Measurements from ENCODE around the gene CTNNA3.

The CTNNA3 gene

DNA sequence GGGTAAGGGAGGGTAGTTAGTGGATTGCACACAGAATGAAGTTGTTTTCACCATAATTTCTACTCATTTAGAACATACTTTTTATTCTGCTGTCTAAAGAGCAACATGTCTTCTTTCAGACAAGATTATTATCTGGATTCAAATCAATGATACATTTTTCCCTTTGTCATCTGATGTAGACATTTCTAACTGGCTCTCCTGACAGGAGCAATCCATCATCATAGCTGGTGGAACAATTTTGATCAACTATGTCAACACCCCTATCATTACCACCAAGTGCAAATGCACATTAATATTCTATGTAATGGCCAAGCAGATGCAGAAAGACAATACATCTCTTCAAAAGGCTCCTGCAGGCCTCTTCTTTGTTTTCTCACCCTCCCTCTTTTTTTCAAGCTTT lies 1443.0 kb downstream of the CTNNA3 start:
- no peak for DNase-seq

DNA sequence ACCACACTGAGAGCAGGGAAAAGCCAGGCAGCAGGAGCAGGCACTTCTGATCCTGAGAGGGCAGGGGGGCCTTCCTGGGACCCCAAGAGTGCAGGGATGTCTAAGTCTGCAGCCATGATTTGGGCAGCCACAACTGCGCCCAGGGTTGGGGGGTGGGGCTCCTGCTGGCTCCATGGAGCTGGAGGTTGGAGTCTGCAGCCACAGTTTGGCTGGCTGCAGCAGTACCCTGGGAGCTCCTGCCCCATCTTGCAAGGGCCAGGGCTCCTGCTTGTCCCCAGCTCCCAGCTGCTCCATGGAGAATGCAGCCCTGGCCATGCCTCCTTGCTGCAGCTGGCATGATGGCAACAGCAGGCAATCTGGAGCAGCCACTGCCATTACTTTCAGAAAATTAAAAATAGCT lies 1449.8 kb downstream of the CTNNA3 start:
- no peak for DNase-seq

DNA sequence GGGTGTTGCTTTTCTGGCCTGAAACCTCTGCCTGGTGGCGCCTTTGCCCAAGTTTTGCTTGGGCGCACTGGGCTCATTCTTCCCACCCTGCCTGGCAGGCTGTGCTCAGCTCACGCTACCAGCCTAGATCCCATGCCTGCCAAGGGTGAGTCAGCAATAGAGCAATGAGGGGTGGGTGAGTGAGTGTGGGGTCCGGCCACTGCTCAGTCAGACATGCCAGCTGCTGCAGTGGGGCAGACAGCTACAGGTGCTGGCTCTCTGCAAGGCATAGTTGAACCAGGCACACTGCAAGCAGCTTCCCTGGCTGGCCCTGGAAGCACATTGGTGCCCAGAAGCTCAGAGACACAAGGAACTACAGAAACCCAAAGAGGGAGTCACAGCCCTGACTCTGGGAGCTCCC lies 1451.0 kb downstream of the CTNNA3 start:
- no peak for DNase-seq

DNA sequence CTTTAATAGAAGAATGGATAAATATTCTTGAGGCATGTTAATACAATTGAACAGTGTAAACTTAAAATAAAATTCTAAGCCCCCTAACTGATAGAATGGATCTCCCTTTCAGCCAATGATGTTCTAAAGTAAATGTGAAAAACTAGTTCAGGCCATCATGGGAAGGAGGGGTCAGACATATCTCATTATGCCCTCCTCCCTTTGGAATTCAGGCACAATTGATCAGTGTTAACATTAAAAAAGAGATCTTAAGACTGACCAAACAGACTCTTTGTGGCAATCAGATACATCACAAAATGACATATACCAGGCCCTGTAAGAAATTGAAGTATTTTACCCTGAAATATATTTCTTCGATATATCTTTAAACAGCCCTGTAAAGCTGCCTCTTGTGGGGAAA lies 1453.1 kb downstream of the CTNNA3 start:
- no peak for DNase-seq

DNA sequence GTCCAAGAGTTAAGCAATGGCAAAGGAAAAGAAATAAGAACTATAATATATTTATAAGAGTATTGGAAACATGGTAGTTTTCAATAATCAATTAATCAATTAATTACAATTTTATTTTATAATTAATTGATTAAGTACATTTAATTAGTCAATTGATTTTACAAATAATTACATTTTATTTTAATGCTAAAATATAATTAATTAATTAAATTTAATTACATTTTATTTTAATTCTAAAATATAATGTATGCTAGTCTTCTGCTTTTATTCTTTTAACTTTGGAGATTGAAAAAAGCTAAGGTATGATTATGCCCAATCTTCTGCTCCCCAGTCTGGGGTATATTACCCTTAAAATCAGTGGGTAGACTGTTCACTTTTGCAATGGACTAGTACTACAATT lies 1456.9 kb downstream of the CTNNA3 start:
- no peak for DNase-seq

DNA sequence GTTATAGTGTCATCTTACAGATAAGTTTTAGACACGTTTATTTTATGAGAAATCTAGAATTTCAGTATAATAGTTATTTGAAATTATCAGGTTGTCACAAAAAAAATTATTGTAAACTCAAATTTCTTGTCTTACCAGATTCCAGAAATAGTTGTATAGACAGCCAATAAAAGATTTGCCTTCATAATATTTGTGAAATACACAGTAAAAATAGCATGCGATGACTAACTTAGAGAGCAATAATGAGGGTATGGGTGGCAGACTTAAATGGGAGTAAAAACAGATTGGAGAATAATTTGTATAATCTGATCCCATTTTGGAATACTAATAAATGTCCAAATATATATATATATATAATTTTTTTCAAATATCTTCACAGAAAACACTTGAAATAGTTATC lies 1457.7 kb downstream of the CTNNA3 start:
- DNase-seq: no peak

DNA sequence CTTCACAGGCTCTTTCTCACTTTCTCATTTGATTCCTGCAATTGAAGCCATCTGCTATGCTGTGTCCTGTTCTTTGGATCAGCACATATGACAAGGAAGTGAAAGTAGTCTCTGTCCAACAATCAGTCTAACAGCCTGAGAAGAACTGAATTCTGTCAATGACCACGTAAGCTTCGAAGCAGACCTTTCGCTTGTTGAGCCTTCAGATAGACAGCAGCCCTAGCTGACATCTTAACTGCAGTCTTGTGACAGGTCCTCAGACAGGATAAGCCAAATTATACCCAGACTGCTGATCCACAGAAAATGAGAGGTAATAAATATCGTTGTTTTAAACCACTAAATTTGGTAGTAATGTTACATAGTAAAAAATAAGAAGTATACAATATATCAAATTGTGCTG lies 1461.1 kb downstream of the CTNNA3 start:
- DNase-seq: no peak

DNA sequence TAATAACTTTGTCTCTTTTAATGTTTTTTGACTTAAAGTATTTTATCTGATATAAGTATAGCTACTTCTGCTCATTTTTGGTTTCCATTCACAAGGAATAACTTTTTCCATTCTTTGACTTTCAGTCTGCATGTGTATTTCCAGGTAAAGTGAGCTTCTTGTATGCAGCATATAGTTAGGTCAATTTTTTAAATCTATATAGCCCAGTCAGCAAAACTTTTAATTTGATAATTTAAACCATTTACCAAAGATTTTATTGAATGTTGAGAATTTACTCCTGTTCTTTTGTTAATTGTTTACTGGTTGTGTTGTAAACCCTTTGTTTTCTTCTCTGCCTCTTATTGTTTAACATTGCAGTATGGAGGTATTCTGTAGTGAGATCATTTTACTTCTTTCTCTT lies 1467.1 kb downstream of the CTNNA3 start:
- no peak for DNase-seq

DNA sequence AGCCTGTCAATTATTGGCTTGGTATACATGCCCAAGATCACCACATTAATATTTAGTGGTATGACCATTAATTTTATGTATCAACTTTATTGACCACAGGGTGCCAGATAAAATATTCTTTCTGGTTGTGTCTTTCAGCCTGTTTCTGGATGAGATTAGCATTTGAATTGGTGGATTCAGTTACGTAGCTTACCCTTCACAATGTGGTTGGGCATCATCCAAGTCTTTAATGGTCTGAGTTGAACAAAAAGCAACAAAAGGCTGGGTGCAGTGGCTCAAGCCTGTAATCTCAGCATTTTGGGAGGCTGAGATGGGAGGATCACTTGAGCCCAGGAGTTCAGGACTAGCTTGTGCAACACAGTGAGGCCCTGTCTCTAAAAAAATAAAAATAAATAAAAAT lies 1472.3 kb downstream of the CTNNA3 start:
- no peak for DNase-seq

DNA sequence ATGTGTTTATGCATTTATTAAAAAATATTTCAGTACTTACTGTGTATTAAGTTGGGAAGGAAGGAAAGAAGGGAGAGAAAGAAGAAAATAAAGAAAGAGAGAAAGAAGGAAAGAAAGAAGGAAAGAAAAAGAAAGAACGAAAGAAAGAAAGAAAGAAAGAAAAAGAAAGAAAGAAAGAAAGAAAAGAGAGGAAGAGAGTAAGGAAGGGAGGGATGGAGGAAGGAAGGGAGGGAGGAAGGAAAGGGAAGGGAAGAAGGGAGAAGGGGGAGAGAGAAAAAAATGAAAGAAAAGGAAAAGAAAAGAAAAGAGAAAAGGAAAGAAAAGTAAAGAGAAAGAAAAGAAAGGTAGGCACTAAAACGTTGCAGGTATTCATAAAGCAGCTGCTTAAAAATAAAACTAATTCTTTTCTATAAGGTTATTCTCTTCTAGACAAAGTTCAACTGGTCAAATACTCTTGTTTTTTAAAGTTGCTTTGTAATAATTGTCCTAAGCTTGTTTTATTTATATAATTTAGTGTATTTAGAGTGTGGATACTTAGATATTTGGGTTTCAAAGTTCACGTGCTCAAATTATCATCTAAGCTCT lies 1473.4 kb downstream of the CTNNA3 start:
- DNase-seq: no peak

DNA sequence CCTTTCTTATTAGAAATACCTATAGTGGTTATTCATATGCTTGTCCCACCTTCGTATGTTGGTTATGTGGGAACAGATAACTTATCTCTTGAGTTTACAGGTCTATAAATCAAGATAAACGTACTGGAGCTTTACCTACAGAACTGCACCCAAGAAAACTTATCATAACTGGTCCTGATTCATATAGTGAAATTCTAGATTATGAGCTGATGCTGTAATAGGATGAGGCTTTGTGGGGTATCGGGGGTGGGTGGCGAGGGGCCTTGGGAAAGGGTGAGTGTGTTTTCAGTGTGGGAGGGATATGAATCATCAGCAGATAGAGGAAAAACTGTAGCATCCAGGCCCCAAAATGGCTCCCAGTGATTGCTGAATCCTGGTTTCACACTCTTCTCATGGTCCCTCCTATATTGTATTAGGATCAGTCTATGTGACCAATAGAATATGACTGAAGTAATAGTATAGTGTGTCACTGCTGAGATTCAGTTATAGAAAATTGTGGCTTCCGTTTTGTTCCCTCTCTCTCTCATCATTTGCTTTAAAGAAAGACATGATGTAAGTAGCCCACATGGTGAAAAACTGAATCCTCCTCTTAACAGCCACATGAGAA lies 1476.9 kb downstream of the CTNNA3 start:
- DNase-seq: no peak

DNA sequence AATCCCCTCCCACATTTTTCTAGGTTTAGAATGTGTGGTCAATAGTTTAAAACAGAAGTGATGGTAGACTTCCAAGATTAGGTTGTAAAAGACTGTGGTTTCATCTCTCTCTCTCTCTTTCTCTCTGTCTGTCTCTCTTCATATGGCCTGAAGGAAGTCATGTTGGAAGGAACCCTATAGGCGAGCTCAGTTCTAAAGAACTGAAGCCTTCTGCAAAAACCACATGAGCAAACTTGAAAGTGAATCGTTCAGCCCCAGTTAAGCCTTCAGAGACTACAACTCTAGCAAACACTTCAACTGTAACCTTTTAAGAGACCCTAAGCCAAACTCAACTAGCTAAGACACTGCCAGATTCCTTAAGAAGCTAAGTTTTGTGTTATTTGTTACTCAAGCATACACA lies 1477.7 kb downstream of the CTNNA3 start:
- no peak for DNase-seq

DNA sequence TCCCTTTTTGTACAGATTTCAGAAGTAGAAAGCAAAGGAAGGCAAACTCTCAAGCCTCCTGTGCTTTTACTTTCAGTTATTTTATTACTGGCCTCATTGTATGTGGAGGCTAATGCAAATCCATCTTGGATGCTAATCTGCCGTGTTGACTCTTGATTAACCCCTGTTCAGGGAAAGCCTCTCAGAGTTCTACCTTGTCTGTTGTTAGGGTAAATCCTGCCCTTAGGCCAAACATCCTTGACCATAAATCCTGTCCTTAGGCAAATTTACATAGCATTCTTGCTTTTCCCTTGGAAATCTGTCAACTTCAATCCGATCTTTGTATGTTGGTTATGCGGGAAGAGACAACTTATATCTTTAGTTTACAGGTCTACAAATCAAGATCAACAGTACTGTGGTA lies 1480.1 kb downstream of the CTNNA3 start:
- DNase-seq: no peak

DNA sequence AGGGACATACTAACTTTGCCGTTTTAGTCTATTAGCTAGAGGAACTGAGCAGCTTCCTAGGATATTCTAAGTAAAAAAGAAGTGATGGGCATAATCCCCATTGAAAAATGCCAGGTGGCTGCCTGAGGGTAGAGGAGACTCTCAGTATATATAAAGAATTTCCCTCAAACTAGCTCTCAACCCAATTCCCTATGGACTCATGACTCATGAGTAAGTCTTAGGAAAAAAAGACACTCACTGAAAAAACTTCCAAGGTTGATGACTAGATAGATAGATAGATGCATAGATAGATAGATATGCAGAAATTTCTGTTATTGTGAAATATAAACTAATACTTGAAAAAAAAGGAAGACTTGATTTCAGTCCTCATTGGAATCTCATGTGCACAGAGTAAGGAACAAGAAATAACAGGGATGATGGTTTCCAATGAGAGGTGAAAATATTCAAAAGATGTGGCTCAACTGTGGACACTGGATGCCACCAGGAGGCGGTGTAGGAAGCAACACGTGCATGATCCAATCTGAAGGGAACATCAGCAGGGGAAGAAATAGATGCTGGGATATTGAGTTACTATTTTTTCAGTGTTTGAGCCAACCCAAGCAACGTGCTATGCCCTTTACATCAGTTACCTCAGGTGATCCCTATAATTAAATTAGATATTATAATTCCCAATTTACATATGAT lies 1481.1 kb downstream of the CTNNA3 start:
- no peak for DNase-seq

DNA sequence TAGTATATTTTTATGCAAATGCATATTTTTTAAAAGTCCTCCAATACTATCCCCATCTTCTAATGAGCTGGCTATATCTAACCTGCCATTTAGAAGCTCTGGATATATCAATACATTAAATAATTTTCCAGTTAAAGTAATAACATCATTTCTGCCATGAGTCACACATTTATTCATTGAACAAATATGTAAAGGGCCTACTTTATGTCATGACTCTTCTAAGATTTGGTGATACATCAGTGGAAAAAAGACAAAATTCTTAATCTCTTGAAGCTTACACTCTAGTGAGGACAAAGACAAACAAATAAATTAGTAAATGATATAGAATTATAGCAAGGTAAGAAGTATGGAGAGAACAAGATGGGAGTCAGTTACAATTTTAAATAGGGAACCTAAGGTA lies 1487.0 kb downstream of the CTNNA3 start:
- no peak for DNase-seq

DNA sequence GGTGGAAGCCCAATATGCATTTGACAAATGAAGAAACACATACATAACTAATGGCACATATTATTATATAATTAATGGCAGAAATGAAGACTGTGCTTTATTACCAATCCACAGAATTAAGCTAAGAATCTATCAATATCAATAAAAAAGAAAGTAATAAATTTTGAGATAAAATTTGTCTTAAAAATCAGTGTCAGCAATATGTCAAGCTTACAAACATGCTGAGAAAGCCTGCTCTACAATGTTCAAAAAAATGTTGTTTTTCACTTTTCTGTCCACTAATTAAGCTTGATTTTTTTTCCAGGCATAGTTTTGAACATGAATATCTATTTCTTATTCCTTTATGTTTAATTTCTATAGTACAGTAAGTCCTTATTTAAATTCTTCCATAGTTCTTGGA lies 1491.2 kb downstream of the CTNNA3 start:
- no peak for DNase-seq

DNA sequence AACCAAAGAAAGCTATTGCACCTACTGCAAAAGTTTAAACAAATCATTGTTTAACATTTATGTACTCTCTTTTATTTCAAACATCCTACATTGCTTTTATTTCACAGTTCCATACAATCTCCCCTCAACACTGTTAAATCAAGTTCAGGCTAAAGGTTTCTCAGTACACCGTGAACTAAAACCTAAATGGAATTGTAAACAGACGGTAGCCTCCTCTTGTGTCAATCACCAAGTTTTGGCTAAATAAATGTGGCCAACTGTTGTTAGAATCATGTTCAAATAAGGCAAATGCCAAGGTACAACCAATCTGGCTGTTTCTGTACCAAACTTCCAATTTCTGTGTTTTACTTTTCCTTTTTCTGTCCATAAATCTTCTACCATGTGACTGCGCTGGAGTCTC lies 1493.9 kb downstream of the CTNNA3 start:
- no peak for DNase-seq

DNA sequence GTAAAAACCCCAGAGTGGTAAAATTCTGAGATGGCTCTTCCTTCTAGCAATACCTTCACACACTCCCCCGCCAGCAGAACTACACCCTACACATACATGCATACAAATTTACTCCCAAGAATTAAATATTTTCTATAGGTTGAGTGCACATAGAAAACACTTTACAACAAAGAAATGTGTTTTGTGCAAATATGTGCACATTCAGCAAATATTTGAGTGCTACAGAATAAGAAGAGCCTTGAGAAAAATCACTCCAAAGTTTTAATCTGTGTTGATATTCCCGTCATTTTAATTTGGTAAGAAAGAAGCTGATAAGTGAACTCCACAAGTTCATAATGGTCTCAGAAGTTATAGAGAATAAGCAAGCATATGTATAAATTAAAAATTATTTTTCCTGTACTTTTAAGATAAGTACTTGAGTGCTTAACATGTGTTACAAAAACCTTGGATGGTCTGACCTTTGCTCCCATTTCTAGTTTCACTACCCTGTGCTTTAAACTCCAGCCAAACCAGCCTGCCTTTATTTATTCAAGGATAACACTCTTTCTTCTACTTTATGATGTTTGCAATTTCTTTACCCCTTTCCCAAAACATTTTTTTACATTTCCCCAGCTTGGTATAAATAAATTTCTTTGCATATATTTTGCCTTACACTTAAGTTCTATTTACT lies 1503.7 kb downstream of the CTNNA3 start:
- DNase-seq: no peak

DNA sequence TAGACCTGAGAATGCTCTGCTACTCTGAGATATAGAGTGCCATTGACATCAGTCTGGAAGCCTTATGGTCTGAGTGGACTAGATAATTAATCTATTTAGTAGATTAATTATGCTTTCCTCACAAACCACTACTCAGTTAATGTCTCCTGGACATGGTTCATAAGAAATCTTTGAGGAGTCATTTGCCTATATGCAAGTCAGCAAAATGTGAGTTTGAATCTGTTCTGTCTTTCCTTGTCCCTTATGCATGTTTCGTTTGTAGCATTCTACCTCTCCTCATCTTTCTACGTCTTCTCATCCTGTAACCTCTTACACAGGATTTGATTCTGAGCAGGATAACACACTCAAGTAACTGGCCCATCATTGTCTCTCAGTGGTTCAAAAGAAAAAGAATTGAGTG lies 1505.6 kb downstream of the CTNNA3 start:
- DNase-seq: no peak

DNA sequence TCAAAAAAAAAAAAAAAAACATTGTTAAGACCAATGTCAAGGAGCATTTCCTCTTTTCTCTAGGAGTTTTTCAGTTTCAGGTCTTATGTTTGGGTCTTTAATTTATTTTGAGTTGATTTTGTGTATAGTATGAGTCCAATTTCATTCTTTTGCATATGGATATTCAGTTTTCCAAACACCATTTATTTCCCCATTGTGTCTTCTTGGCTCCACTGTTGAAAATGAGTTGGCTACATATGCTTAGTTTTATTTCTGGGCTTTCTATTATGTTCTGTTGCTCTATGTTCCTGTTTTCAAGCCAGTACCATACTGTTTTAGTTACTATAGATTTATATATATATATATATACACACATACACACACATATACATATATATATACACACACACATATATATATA lies 1506.7 kb downstream of the CTNNA3 start:
- no peak for DNase-seq

DNA sequence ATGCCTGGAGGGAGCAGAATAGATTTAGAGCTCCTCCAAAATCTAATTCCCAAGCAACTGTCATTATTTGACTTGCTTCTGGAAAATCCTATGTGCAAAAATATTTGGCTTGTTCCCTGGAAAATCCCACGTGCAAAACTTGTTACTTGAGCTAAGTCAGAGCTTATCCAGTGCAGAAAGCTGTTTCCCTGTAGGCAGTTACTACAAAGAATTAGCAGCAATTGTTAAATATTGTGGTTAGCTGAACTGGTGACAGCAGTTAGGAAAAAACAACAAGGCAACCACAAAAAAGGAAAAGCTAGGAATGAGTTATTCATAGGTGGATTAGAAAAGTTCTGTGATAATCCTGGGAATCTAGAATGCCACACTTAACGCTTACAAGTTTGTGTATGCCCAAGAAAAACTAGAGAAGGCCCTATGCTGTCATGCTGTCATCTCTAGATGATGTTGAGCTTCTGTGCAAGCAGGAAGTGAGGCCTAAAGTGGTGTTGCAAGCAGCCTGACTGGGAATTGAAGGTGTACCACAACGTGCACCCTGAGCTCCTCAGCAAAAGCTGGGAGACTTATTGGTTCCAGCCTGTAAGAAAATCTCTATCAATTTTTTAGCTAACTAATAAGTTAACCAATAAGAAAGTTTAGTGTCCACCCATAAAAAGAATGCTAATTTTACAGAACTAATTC lies 1508.8 kb downstream of the CTNNA3 start:
- no peak for DNase-seq

DNA sequence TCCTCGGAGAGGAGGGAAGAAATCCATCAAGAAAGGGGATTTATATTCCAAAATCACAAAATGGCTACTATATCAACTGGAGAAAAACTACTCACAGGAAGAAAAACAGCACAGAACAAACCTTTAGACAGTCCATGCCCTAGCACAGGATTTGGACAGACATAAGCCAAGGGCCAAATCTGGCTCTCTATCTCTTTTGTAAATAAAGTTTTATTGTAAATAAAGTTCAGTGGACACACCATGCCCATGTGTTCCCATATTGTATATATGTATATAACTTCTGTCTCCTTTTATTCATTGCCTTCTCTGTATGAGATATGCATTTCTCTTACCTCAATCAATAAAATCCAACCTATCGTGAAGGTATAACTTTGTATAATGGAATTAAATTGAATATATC lies 1513.0 kb downstream of the CTNNA3 start:
- no peak for DNase-seq

DNA sequence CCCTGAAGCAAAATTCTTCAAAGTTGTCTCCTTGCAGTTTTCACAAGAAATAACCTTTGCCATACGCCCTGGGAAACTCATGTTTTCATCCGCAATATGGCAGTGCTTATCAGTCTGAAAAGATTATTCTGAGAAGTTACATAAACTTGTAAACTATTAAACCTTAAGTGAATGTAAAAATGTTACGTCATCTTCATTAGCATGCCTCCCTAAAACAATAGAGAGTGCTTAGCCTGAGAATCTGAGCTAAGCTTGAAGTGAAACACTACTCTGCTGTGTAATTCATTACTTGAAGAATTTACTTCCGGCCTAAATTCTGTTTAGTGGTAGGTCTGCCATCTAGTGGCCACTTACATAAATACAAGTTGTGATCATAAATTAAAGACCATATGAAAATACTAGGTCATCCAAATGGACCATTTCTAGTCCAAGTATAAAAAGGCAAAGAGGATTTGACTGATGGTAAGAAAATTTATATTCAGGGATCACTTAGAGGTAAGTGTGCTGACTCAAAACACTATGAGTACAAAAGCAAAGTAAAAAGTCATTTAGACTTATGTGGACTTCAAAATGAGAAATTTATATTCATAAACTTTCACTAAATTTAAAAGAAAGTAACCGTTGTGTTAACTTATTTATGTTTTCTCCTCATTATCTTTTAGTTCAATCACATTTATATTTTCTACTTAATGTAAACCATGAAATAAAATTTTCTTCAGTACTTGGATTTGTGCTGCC lies 1515.2 kb downstream of the CTNNA3 start:
- DNase-seq: no peak

Data from stimulated activated naive CD4-positive, alpha-beta T cell treated with Interleukin-2 at 50 U/mL for 16 hours (primary cell).